Activated T-cell treated with anti-CD3 and anti-CD28 coated beads, Interleukin-2, amount 50 U/mL, for 24 hours (primary cell): ENCODE measurements around the gene AGPAT3.
"Not testable (repeated sequence)": the region's sequence is repeated elsewhere in the genome, so short reads cannot be mapped to it uniquely, and the experiment has no call there.

Experiments used
- DNase-seq: peaks from one replicate; pipeline ENCODE4 v3.0.0-alpha.2; 2020
- H3K27ac Mint-ChIP-seq: 2 replicates; pipeline ENCODE4 v1.8.0; 2020; ENCODE audit warnings: mild to moderate bottlenecking, mixed read lengths
- H3K27me3 Mint-ChIP-seq: 2 replicates; pipeline ENCODE4 v1.8.0; 2020; ENCODE audit warnings: mixed read lengths
- H3K36me3 Mint-ChIP-seq: 2 replicates; pipeline ENCODE4 v1.8.0; 2020; ENCODE audit warnings: low read depth, mixed read lengths
- H3K4me1 Mint-ChIP-seq: 2 replicates; pipeline ENCODE4 v1.8.0; 2020; ENCODE audit warnings: low read depth, mixed read lengths
- H3K4me3 Mint-ChIP-seq: 2 replicates; pipeline ENCODE4 v1.8.0; 2020; ENCODE audit warnings: mild to moderate bottlenecking, moderate library complexity, mixed read lengths
- H3K9me3 Mint-ChIP-seq: 2 replicates; pipeline ENCODE4 v1.8.0; 2020; ENCODE audit warnings: mixed read lengths

AGPAT3 gene

GRCh38 chr21:43827015-43827611 lies 37.9 kb upstream of the AGPAT3 start:
- Mint-ChIP-seq H3K4me1 (peaks cover 3% of the 10 kb centered on the region), H3K27me3 (peaks cover 18% of the 10 kb centered on the region), H3K4me3 (no peak overlapping the region), H3K9me3 (no peaks in the 10 kb centered on the region), H3K27ac (no peak overlapping the region), H3K36me3 (no peaks in the 10 kb centered on the region)
- no peak for DNase-seq

GRCh38 chr21:43829161-43829560 lies 35.9 kb upstream of the AGPAT3 start:
- Mint-ChIP-seq H3K4me1 (peaks cover 3% of the 10 kb centered on the region), H3K27me3 (peaks cover 29% of the 10 kb centered on the region), H3K36me3 (no peaks in the 10 kb centered on the region), H3K27ac (no peak overlapping the region), H3K4me3 (no peak overlapping the region), H3K9me3 (no peaks in the 10 kb centered on the region)
- DNase-seq: no peak

DNA sequence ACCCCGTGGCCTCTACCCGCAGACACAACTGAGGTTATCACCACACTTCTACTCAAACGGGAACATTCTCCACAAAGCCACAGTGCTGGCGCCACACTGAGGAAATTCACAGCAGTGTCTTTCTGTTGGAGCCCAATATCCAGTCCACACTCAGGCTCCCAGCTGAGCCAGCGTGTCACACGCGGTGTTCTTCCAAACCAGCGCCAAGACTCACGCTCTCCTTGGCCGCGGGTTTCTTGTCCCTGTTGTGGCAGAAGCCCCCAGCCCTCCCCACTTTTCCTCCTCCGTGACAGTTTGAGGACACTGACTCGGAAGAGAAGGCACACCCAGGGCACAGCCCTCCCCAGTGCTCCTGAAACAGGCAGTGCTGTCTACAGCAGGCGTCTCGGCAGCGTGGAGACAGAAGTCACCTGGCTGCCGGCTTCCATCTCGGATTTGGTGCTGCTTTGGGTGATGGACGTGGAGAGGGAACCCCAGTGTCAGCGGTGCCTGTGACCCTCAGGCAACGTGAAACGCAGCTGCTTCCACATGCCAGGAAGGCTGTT lies 35.4 kb upstream of the AGPAT3 start:
- H3K36me3 Mint-ChIP-seq: no peaks in the 10 kb centered on the region
- H3K4me1 Mint-ChIP-seq: no peaks in the 10 kb centered on the region
- no peak for DNase-seq
- peaks cover 32% of the 10 kb centered on the region for H3K27me3 Mint-ChIP-seq
- H3K4me3 Mint-ChIP-seq: no peak overlapping the region
- no peaks in the 10 kb centered on the region for H3K9me3 Mint-ChIP-seq
- H3K27ac Mint-ChIP-seq: no peak overlapping the region

DNA sequence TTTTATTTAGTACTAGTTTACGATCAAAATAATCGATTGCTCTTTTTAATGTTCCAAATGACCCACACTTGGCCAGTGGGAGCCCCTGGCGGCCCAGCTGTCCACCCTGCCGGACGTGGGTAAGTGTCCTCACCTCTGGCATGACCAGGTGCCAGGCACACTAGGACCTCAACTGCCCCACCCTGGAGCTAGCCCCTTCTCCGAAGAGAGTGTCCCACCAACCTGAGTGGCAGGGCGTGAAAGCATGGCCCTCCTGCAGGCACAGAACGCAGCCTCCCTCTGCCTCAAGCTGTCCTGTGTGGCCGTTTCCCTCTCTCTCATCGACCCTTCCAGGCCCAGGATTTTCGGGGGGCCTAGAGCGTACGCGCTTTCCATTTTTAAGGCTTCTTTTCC lies 32.9 kb upstream of the AGPAT3 start:
- no peaks in the 10 kb centered on the region for H3K4me1 Mint-ChIP-seq
- H3K27me3 Mint-ChIP-seq: peaks cover 55% of the 10 kb centered on the region
- no peaks in the 10 kb centered on the region for H3K36me3 Mint-ChIP-seq

DNA sequence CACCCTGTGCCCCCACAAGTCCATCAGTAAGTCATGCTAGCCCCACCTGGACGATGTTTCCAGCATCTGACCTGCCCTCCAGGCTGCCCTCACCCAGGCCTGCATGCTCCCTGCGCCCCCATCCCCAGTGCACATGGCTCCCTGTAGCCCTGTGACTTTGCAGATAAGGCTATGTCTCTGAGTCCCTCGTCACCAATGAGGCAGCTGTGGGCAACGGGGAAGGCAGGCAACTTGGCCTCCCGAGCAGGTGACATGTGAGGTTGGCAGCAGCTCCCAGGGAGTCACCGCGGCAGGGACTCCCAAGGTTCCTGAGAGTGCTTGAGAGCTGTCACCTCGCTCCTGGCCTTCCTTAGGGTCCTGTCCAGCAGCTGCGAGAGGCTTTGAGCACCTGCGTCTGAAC lies 32.4 kb upstream of the AGPAT3 start:
- Mint-ChIP-seq H3K4me1 (no peaks in the 10 kb centered on the region), H3K27me3 (peaks cover 59% of the 10 kb centered on the region)

More for the DNA sequence above, 32.9 kb upstream of the AGPAT3 start:
- Mint-ChIP-seq H3K27ac (no peak overlapping the region), H3K9me3 (no peaks in the 10 kb centered on the region), H3K4me3 (no peak overlapping the region)
- DNase-seq: no peak

GRCh38 chr21:43834146-43834905 lies 30.7 kb upstream of the AGPAT3 start:
- no peak for DNase-seq
- peaks cover 3% of the 10 kb centered on the region for H3K4me1 Mint-ChIP-seq
- H3K9me3 Mint-ChIP-seq: no peaks in the 10 kb centered on the region
- peaks cover 59% of the 10 kb centered on the region for H3K27me3 Mint-ChIP-seq
- H3K27ac Mint-ChIP-seq: no peak overlapping the region
- H3K4me3 Mint-ChIP-seq: no peak overlapping the region
- H3K36me3 Mint-ChIP-seq: no peaks in the 10 kb centered on the region

More for the DNA sequence above, 32.4 kb upstream of the AGPAT3 start:
- H3K9me3 Mint-ChIP-seq: no peaks in the 10 kb centered on the region
- no peaks in the 10 kb centered on the region for H3K36me3 Mint-ChIP-seq
- no peak for DNase-seq
- no peak overlapping the region for H3K27ac Mint-ChIP-seq
- H3K4me3 Mint-ChIP-seq: no peak overlapping the region

- peaks cover 56% of the 10 kb centered on the region for H3K27me3 Mint-ChIP-seq
- no peaks in the 10 kb centered on the region for H3K36me3 Mint-ChIP-seq
- H3K4me1 Mint-ChIP-seq: peaks cover 3% of the 10 kb centered on the region
- H3K27ac Mint-ChIP-seq: no peak overlapping the region
- H3K9me3 Mint-ChIP-seq: no peaks in the 10 kb centered on the region
- no peak overlapping the region for H3K4me3 Mint-ChIP-seq
- DNase-seq: no peak
Observed at GRCh38 chr21:43835050-43835449, 30.0 kb upstream of the AGPAT3 start.

- Mint-ChIP-seq H3K27me3 (peaks cover 53% of the 10 kb centered on the region), H3K9me3 (no peaks in the 10 kb centered on the region), H3K4me1 (peaks cover 3% of the 10 kb centered on the region), H3K36me3 (no peaks in the 10 kb centered on the region), H3K27ac (no peak overlapping the region), H3K4me3 (no peak overlapping the region)
- no peak for DNase-seq
Observed at GRCh38 chr21:43835861-43836260, 29.2 kb upstream of the AGPAT3 start.

DNA sequence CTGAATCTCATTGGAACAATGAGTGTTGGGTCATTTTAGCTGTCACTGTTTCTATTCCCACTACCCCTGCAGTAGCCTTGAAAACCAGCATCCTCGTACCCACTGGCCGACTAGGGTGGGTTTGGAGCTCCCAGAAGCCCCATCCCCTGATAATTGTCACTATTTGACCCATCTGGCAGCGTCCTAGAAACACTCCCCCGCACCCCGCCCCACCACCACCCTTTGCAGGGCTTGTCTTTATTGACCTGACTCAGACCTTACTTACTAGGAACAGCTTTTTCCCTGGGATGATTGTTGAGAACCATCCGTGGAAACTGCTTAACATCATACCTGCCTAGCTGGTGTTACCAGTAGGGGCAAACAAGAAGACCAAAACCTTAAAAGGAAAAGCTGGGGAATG lies 28.4 kb upstream of the AGPAT3 start:
- H3K9me3 Mint-ChIP-seq: no peaks in the 10 kb centered on the region

DNA sequence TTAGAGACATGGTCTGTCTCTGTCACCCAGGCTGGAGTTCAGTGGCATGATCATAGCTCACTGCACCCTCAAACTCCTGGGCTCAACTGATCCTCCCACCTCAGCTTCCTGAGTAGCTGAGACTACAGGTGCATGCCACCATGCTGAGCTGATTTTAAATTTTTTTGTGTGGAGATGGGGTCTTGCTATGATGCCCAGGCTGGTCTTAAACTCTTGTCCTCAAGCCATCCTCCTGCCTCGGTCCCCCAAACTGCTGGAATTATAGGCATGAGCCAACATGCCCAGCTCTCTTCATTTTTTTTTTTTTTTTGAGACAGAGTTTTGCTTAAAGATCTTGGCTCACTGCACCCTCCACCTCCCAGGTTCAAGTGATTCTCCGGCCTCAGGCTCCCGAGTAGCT lies 24.8 kb upstream of the AGPAT3 start:
- H3K4me1 Mint-ChIP-seq: peaks cover 12% of the 10 kb centered on the region
- no peak overlapping the region for H3K4me3 Mint-ChIP-seq
- no peak for DNase-seq

More for the DNA sequence above, 28.4 kb upstream of the AGPAT3 start:
- no peak for DNase-seq
- Mint-ChIP-seq H3K36me3 (no peaks in the 10 kb centered on the region), H3K27me3 (peaks cover 53% of the 10 kb centered on the region), H3K4me3 (no peak overlapping the region), H3K4me1 (peaks cover 3% of the 10 kb centered on the region), H3K27ac (no peak overlapping the region)

GRCh38 chr21:43842742-43843141 lies 22.3 kb upstream of the AGPAT3 start:
- Mint-ChIP-seq H3K9me3 (no peaks in the 10 kb centered on the region), H3K36me3 (no peaks in the 10 kb centered on the region), H3K27me3 (peaks cover 12% of the 10 kb centered on the region), H3K4me3 (no peak overlapping the region), H3K4me1 (peaks cover 12% of the 10 kb centered on the region), H3K27ac (peak overlapping the region; percentile 35)
- DNase-seq: no peak

More for the DNA sequence above, 24.8 kb upstream of the AGPAT3 start:
- Mint-ChIP-seq H3K9me3 (no peaks in the 10 kb centered on the region), H3K27ac (no peak overlapping the region), H3K36me3 (no peaks in the 10 kb centered on the region), H3K27me3 (peaks cover 33% of the 10 kb centered on the region)

DNA sequence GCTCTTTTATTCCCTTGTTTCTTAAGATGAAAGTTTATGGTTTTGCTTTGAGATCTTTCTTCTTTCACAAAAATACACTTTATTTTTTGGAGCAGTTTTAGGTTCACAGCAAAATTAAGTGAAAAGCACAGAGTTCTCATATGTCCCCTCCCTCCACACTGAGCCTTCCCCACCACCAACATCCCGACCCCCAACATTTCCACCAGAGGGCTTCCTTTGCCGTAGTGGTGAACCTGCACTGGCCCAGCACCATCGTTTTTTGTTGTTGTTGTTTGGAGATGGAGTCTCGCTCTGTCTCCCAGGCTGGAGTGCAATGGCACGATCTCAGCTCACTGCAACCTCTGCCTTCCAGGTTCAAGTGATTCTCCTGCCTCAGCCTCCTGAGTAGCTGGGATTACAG lies 20.1 kb upstream of the AGPAT3 start:
- not testable (repeated sequence) for H3K27ac Mint-ChIP-seq, H3K36me3 Mint-ChIP-seq, H3K4me1 Mint-ChIP-seq, H3K9me3 Mint-ChIP-seq, H3K4me3 Mint-ChIP-seq, H3K27me3 Mint-ChIP-seq, DNase-seq

DNA sequence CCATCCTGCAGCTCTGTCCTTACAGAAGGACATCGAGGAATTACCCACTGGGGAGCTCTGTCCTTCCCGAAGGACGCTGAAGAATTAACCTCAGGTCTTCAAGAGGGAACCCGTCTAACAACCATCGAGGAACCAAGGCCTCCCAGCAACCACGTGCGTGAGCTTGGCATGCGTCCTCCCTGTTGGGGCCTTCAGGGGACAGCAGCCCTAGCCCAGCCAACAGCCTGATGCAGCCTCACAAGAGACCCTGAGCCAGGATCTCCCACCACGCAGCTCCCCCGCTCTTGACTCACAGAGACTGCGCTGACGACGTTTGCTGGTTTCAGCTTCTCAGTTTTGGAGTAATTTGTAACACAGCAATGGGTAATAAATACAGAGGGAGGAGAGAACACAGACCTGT lies 19.6 kb upstream of the AGPAT3 start:
- Mint-ChIP-seq H3K27me3 (no peaks in the 10 kb centered on the region), H3K27ac (no peak overlapping the region), H3K36me3 (no peaks in the 10 kb centered on the region), H3K9me3 (no peaks in the 10 kb centered on the region), H3K4me3 (no peak overlapping the region), H3K4me1 (peaks cover 9% of the 10 kb centered on the region)
- DNase-seq: no peak

DNA sequence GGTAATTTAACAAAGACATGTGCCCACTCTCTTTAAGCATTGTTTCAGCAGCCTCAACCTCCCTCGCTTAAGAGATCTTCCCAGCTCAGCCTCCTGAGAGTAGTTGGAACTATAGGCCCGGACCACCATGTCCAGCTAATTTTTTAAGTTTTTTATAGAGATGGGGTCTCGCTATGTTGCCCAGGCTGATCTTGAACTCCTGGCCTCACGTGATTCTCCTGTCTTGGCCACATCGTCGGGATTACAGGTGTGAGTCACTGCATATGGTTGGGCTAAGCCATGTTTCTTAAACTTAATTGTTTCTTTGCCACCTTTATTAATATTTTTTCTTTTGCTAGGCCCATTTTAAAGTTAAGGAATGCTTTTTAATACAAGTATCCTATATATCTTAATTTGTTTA lies 18.6 kb upstream of the AGPAT3 start:
- Mint-ChIP-seq H3K4me3 (no peak overlapping the region), H3K27me3 (no peaks in the 10 kb centered on the region), H3K4me1 (peaks cover 9% of the 10 kb centered on the region), H3K36me3 (no peaks in the 10 kb centered on the region), H3K27ac (no peak overlapping the region), H3K9me3 (no peaks in the 10 kb centered on the region)
- no peak for DNase-seq

DNA sequence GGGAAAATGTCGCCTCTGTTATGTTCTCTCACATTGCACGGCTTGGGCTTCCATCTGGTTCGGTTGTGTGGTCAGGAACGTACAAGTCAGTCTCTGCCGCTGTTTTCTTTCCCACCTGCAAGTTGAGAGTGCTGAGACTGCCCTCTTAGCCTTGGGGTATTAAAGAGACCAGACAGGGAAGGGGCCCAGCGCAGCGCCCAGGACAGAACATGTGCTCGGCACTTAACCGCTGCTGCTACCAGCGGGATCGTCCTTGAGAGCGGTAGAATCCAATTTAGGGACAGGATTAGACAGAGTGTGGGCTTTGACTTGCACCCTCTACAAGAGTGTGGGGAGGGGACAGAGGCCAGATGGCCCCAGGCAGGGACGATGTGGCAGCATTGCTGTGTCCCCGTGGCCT lies 17.7 kb upstream of the AGPAT3 start:
- DNase-seq: no peak
- no peak overlapping the region for H3K4me3 Mint-ChIP-seq
- no peaks in the 10 kb centered on the region for H3K36me3 Mint-ChIP-seq
- H3K27ac Mint-ChIP-seq: no peak overlapping the region
- H3K9me3 Mint-ChIP-seq: no peaks in the 10 kb centered on the region
- H3K27me3 Mint-ChIP-seq: no peaks in the 10 kb centered on the region
- peaks cover 9% of the 10 kb centered on the region for H3K4me1 Mint-ChIP-seq
